ENCODE data around the gene ANKFY1.

ANKFY1 gene

DNA sequence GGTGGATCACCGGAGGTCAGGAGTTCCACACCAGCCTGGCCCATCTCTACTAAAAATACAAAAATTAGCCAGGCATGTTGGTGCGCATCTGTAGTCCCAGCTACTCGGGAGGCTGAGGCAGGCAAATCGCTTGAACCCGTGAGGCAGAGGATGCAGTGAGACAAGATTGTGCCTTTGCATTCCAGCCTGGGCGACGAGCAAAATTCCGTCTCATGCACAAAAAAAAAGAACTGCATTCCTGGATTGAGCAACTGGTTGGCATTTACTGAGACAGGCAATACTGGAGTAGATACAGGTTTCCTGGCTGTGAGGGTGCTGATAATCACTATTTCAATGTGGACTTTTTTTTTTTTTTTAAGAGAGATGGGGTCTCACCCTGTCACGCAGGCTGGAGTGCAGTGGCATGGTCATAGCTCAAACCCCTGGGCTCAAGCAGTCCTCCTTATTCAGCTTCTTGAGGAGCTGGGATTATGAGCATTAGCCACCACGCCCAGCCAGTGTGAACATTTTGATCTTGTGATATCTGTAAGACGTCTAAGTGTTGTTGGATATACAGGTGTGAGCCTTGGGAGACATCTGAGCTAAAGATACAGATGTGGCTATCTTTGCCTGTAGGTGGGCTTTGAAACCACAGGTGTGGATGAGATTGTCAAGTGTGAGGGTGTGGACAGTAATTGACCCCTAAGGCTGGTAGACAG is 115.0 kb downstream of the ANKFY1 start (continued):
- TF ChIP-seq, protein P1, sequence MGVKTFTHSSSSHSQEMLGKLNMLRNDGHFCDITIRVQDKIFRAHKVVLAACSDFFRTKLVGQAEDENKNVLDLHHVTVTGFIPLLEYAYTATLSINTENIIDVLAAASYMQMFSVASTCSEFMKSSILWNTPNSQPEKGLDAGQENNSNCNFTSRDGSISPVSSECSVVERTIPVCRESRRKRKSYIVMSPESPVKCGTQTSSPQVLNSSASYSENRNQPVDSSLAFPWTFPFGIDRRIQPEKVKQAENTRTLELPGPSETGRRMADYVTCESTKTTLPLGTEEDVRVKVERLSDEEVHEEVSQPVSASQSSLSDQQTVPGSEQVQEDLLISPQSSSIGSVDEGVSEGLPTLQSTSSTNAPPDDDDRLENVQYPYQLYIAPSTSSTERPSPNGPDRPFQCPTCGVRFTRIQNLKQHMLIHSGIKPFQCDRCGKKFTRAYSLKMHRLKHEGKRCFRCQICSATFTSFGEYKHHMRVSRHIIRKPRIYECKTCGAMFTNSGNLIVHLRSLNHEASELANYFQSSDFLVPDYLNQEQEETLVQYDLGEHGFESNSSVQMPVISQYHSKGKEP (tag by site-specific recombination; IDR thresholded peaks at IDR 0.05): no peak

DNA sequence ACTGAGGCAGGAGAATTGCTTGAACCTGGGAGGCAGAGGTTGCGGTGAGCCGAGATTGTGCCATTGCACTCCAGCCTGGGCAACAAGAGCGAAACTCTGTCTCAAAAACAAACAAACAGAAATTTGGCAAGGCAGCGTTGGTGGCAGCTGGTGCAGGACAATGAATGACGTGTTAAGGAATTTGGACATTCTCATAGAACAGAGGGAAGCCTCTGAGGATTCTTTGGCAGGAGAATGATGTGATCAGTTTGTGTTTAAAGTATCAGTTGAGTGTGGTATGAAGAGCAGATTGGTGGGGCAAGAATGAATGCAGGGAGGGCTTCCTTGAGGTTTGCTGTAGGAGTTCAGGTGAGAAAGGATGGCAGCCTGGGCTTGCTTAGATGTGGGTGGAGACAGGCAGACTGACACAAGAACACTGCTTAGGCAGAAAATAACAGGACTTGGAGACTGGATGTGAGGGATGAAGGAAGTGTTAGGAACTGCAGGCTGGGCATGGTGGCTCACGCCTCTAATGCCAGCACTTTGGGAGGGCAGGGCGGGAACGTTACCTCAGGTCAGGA is 115.9 kb downstream of the ANKFY1 start:
- ChIA-PET POLR2A (interaction anchor here (0.7 kb wide), 1 partner anchor 15 kb away, joined by 3 read pairs; no protein-coding TSS in a partner anchor), CTCF (no interaction called here)
- Histone ChIP-seq H3K27ac (ENCODE audit: extremely low read depth, low read depth, low read length) (no peak overlapping the region), H3K36me3 (ENCODE audit: control insufficient read depth in 2 of 2, insufficient read depth in 1 of 2, low read length in 2 of 2) (peaks cover 0 to 16% of the 10 kb centered on the region in 2 experiments; a peak in 2 of 3 replicates), H3K4me3 (ENCODE audit: low read depth, low read length) (no peak overlapping the region), H3K4me1 (ENCODE audit: control insufficient read depth, insufficient read depth, low read length) (peaks cover 5% of the 10 kb centered on the region), H3K9me3 (ENCODE audit: control insufficient read depth, insufficient read depth, low read depth, low read length) (no peaks in the 10 kb centered on the region)
- TF ChIP-seq HOXC10 (CRISPR knock-in tag; IDR thresholded peaks at IDR 0.05) (no peak), ZNF558 (tag by site-specific recombination; IDR thresholded peaks at IDR 0.05) (no peak), ZFHX2 (tag by site-specific recombination; conservative IDR thresholded peaks at IDR 0.05) (no peak)

DNA sequence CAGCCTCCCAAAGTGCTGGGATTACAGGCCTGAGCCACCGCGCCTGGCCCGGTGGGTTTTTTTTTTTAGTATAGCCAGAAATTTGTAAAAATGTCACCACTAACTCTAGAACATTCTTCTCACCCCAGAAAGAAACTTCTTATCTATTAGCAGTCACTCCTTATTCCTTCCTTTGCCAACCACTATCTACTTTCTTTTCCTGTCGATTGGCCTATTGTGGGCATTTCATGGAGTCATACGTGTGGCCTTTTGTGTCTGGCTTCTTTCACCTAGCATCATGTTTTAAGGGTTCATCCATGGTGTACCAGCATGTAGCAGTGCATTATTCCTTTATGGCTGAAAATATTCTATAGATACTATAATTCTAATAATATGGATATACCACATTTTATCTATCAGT is 117.1 kb downstream of the ANKFY1 start:
- Histone ChIP-seq H3K4me3 (ENCODE audit: low read depth, low read length) (no peak overlapping the region), H3K9me3 (ENCODE audit: control insufficient read depth, insufficient read depth, low read depth, low read length) (no peaks in the 10 kb centered on the region), H3K36me3 (ENCODE audit: control insufficient read depth in 2 of 2, insufficient read depth in 1 of 2, low read length in 2 of 2) (peaks cover 0 to 10% of the 10 kb centered on the region in 2 experiments; a peak in 2 of 3 replicates), H3K27ac (ENCODE audit: extremely low read depth, low read depth, low read length) (no peak overlapping the region), H3K4me1 (ENCODE audit: control insufficient read depth, insufficient read depth, low read length) (peaks cover 7% of the 10 kb centered on the region)
- CTCF ChIA-PET: interaction anchor here (1.5 to 1.8 kb wide), 2 partner anchors 15 to 38 kb away, joined by 3 to 4 read pairs; no protein-coding TSS in a partner anchor
- POLR2A ChIA-PET: interaction anchor here (1.0 to 5.3 kb wide), 3 partner anchors 9 to 15 kb away, joined by 3 to 98 read pairs (median 6); no protein-coding TSS in a partner anchor
- TF ChIP-seq ZNF501 (tag by site-specific recombination; IDR thresholded peaks at IDR 0.05): no peak
- no peak for TF ChIP-seq ZNF670 (tag by site-specific recombination; IDR thresholded peaks at IDR 0.05; ENCODE audit: low read depth)
- TF ChIP-seq ZBTB17 (tag by site-specific recombination; IDR thresholded peaks at IDR 0.05): no peak
- TF ChIP-seq ZNF248 (tag by site-specific recombination; IDR thresholded peaks at IDR 0.05): no peak
- no peak for TF ChIP-seq ZNF623 (tag by site-specific recombination; IDR thresholded peaks at IDR 0.05)
- TF ChIP-seq OVOL3 (tag by site-specific recombination; IDR thresholded peaks at IDR 0.05): no peak
- no peak for TF ChIP-seq SCRT1 (tag by site-specific recombination; IDR thresholded peaks at IDR 0.05; ENCODE audit: borderline replicate concordance)
- TF ChIP-seq, protein P2, sequence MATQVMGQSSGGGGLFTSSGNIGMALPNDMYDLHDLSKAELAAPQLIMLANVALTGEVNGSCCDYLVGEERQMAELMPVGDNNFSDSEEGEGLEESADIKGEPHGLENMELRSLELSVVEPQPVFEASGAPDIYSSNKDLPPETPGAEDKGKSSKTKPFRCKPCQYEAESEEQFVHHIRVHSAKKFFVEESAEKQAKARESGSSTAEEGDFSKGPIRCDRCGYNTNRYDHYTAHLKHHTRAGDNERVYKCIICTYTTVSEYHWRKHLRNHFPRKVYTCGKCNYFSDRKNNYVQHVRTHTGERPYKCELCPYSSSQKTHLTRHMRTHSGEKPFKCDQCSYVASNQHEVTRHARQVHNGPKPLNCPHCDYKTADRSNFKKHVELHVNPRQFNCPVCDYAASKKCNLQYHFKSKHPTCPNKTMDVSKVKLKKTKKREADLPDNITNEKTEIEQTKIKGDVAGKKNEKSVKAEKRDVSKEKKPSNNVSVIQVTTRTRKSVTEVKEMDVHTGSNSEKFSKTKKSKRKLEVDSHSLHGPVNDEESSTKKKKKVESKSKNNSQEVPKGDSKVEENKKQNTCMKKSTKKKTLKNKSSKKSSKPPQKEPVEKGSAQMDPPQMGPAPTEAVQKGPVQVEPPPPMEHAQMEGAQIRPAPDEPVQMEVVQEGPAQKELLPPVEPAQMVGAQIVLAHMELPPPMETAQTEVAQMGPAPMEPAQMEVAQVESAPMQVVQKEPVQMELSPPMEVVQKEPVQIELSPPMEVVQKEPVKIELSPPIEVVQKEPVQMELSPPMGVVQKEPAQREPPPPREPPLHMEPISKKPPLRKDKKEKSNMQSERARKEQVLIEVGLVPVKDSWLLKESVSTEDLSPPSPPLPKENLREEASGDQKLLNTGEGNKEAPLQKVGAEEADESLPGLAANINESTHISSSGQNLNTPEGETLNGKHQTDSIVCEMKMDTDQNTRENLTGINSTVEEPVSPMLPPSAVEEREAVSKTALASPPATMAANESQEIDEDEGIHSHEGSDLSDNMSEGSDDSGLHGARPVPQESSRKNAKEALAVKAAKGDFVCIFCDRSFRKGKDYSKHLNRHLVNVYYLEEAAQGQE (tag by site-specific recombination; IDR thresholded peaks at IDR 0.05): no peak
- TF ChIP-seq ZNF76 (tag by site-specific recombination; IDR thresholded peaks at IDR 0.05; ENCODE audit: borderline replicate concordance, low read depth): no peak

DNA sequence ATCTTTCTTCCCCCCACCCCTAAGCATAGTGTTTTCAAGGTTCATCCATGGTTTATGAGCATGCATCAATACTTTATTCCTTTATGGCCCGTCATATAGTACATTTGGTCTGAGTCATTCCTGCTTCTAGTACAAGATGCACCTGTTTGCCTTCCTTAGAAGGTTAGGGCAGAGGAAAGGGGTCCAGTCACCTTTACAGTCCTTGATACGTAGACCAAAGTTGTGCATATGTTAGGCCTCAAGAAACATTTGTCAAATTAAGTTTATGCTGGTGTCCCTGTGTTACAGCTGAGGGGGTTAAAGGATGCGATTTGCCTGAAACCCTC is 119.4 kb downstream of the ANKFY1 start:
- Histone ChIP-seq H3K9me3 (ENCODE audit: control insufficient read depth, insufficient read depth, low read depth, low read length) (no peaks in the 10 kb centered on the region), H3K4me3 (ENCODE audit: low read depth, low read length) (peak overlapping the region; percentile 89), H3K4me1 (ENCODE audit: control insufficient read depth, insufficient read depth, low read length) (peaks cover 16% of the 10 kb centered on the region), H3K27ac (ENCODE audit: extremely low read depth, low read depth, low read length) (peak overlapping the region; percentile 96), H3K36me3 (ENCODE audit: control insufficient read depth in 2 of 2, insufficient read depth in 1 of 2, low read length in 2 of 2) (peaks cover 0 to 12% of the 10 kb centered on the region in 2 experiments; a peak in 1 of 3 replicates)
- ChIA-PET CTCF (interaction anchor here (0.5 to 0.6 kb wide), 2 partner anchors 56 to 406 kb away, joined by 3 read pairs; no protein-coding TSS in a partner anchor), POLR2A (interaction anchor here (0.6 to 5.3 kb wide), 18 partner anchors 11 to 565 kb away, joined by 3 to 98 read pairs (median 4); partner anchors contain the start of genes CAMKK1 and HASPIN)
- TF ChIP-seq, protein P3, sequence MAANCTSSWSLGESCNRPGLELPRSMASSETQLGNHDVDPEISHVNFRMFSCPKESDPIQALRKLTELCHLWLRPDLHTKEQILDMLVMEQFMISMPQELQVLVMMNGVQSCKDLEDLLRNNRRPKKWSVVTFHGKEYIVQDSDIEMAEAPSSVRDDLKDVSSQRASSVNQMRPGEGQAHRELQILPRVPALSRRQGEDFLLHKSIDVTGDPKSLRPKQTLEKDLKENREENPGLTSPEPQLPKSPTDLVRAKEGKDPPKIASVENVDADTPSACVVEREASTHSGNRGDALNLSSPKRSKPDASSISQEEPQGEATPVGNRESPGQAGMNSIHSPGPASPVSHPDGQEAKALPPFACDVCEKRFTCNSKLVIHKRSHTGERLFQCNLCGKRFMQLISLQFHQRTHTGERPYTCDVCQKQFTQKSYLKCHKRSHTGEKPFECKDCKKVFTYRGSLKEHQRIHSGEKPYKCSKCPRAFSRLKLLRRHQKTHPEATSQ (tag by site-specific recombination; IDR thresholded peaks at IDR 0.05): no peak
- no peak for TF ChIP-seq ZNF600 (tag by site-specific recombination; IDR thresholded peaks at IDR 0.05)
- TF ChIP-seq ZNF354C (tag by site-specific recombination; IDR thresholded peaks at IDR 0.05; ENCODE audit: borderline replicate concordance, low read depth): no peak
- TF ChIP-seq, protein P4, sequence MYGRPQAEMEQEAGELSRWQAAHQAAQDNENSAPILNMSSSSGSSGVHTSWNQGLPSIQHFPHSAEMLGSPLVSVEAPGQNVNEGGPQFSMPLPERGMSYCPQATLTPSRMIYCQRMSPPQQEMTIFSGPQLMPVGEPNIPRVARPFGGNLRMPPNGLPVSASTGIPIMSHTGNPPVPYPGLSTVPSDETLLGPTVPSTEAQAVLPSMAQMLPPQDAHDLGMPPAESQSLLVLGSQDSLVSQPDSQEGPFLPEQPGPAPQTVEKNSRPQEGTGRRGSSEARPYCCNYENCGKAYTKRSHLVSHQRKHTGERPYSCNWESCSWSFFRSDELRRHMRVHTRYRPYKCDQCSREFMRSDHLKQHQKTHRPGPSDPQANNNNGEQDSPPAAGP (tag by site-specific recombination; IDR thresholded peaks at IDR 0.05): no peak
- TF ChIP-seq ZNF16 (tag by site-specific recombination; IDR thresholded peaks at IDR 0.05; ENCODE audit: low read depth): no peak
- TF ChIP-seq, protein P5, sequence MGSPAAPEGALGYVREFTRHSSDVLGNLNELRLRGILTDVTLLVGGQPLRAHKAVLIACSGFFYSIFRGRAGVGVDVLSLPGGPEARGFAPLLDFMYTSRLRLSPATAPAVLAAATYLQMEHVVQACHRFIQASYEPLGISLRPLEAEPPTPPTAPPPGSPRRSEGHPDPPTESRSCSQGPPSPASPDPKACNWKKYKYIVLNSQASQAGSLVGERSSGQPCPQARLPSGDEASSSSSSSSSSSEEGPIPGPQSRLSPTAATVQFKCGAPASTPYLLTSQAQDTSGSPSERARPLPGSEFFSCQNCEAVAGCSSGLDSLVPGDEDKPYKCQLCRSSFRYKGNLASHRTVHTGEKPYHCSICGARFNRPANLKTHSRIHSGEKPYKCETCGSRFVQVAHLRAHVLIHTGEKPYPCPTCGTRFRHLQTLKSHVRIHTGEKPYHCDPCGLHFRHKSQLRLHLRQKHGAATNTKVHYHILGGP (tag by site-specific recombination; IDR thresholded peaks at IDR 0.05): no peak
- TF ChIP-seq ZNF658 (tag by site-specific recombination; IDR thresholded peaks at IDR 0.05): no peak

Measured in HEK293 (cell line).